Measurements from ENCODE around the gene HPRT1.
A peak's percentile ranks its signal among the peaks of the same experiment; 100 is the strongest.

HPRT1 gene

GRCh38 chrX:134476284-134476683 is 16.3 kb downstream of the HPRT1 start:
- FAIRE-seq (no peak), DNase-seq (ENCODE audit: low spot score) (no peak)

- DNase-seq (ENCODE audit: low spot score): no peak
- FAIRE-seq: no peak
Measured at GRCh38 chrX:134478374-134478773, 18.4 kb downstream of the HPRT1 start.

- FAIRE-seq: no peak
- DNase-seq (ENCODE audit: low spot score): no peak
Measured at GRCh38 chrX:134480061-134480460, 20.1 kb downstream of the HPRT1 start.

GRCh38 chrX:134481339-134481738 is 21.4 kb downstream of the HPRT1 start:
- DNase-seq (ENCODE audit: low spot score) (no peak), FAIRE-seq (no peak)

- no peak for DNase-seq (ENCODE audit: low spot score)
Measured at GRCh38 chrX:134482371-134482770, 22.4 kb downstream of the HPRT1 start.

GRCh38 chrX:134484039-134484438 is 24.1 kb downstream of the HPRT1 start:
- FAIRE-seq: no peak

More at GRCh38 chrX:134482371-134482770, 22.4 kb downstream of the HPRT1 start:
- no peak for FAIRE-seq

GRCh38 chrX:134501941-134502340 is 42.0 kb downstream of the HPRT1 start:
- FAIRE-seq: no peak
- DNase-seq (ENCODE audit: low spot score): no peak

More at GRCh38 chrX:134484039-134484438, 24.1 kb downstream of the HPRT1 start:
- DNase-seq (ENCODE audit: low spot score): no peak

- no peak for DNase-seq (ENCODE audit: low spot score)
- no peak for FAIRE-seq
Measured at GRCh38 chrX:134502686-134503085, 42.7 kb downstream of the HPRT1 start.

- DNase-seq (ENCODE audit: low spot score) (peak; percentile 53), FAIRE-seq (no peak)
Measured at GRCh38 chrX:134512566-134512965, 52.6 kb downstream of the HPRT1 start.

GRCh38 chrX:134513091-134513490 is 53.1 kb downstream of the HPRT1 start:
- DNase-seq (ENCODE audit: low spot score) (no peak), FAIRE-seq (no peak)

GRCh38 chrX:134520860-134521390 is 61.0 kb downstream of the HPRT1 start:
- peak; percentile 18 for DNase-seq (ENCODE audit: low spot score)
- no peak for FAIRE-seq

- FAIRE-seq: no peak
Measured at GRCh38 chrX:134524181-134524580, 64.2 kb downstream of the HPRT1 start.

GRCh38 chrX:134525086-134525792 is 65.3 kb downstream of the HPRT1 start:
- no peak for FAIRE-seq
- no peak for DNase-seq (ENCODE audit: low spot score)

More at GRCh38 chrX:134524181-134524580, 64.2 kb downstream of the HPRT1 start:
- DNase-seq (ENCODE audit: low spot score): no peak

GRCh38 chrX:134526399-134526798 is 66.4 kb downstream of the HPRT1 start:
- FAIRE-seq (no peak), DNase-seq (ENCODE audit: low spot score) (peak; percentile 3)

GRCh38 chrX:134528960-134529359 is 69.0 kb downstream of the HPRT1 start:
- no peak for DNase-seq (ENCODE audit: low spot score)
- no peak for FAIRE-seq

- no peak for FAIRE-seq
- DNase-seq (ENCODE audit: low spot score): no peak
Measured at GRCh38 chrX:134529481-134529880, 69.5 kb downstream of the HPRT1 start.

- DNase-seq (ENCODE audit: low spot score): no peak
- no peak for FAIRE-seq
Measured at GRCh38 chrX:134530845-134531244, 70.9 kb downstream of the HPRT1 start.

GRCh38 chrX:134533352-134533751 is 73.4 kb downstream of the HPRT1 start:
- no peak for FAIRE-seq
- no peak for DNase-seq (ENCODE audit: low spot score)

GRCh38 chrX:134533952-134534351 is 74.0 kb downstream of the HPRT1 start:
- no peak for DNase-seq (ENCODE audit: low spot score)
- FAIRE-seq: no peak

GRCh38 chrX:134537179-134537955 is 77.4 kb downstream of the HPRT1 start:
- FAIRE-seq (no peak), DNase-seq (ENCODE audit: low spot score) (peak; percentile 21)

GRCh38 chrX:134538316-134538715 is 78.4 kb downstream of the HPRT1 start:
- DNase-seq (ENCODE audit: low spot score) (no peak), FAIRE-seq (no peak)

GRCh38 chrX:134541906-134542305 is 81.9 kb downstream of the HPRT1 start:
- DNase-seq (ENCODE audit: low spot score): no peak

More at GRCh38 chrX:134541906-134542305, 81.9 kb downstream of the HPRT1 start:
- FAIRE-seq: no peak
